GM12864 (cell line): ENCODE data around the gene ATXN2.

Experiments used
- DNase-seq: peaks from one replicate; pipeline ENCODE4 v3.0.0-alpha.2; 2011; ENCODE audit warnings: low read depth
- H3K4me3 ChIP-seq: 2 replicates; pipeline ENCODE4 v1.5.1; 2011; ENCODE audit warnings: mild to moderate bottlenecking, low read depth, low read length, control low read depth
- TF ChIP-seq, protein P1 (sequence below): IDR thresholded peaks from 2 replicates; pipeline ENCODE4 v1.5.1; 2011; ENCODE audit warnings: low read depth, mild to moderate bottlenecking, moderate library complexity, low read length, control low read depth, inconsistent platforms; ENCODE audit errors: missing control alignments

The ATXN2 gene

DNA sequence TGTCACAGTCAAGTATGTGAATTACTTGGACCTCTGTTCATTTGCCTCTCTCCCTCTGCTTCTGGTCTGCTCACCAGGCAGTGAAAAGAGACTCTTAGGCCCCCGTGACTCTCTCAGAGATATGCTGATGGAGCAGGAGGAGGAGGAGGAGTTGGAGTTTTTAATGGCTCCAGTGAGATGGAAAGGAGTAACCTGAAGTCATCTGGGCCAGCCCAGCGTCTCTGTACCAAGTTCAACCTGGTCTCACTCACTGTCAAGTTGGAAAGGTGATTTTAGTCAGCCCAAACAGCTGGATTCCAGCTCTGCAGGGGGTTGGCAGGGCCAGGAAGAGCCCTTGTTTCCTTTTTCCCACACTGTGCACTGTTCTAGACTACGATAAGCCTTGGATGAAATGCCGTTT lies 144.8 kb downstream of the ATXN2 start:
- DNase-seq, result no peak
- TF ChIP-seq, protein P1, sequence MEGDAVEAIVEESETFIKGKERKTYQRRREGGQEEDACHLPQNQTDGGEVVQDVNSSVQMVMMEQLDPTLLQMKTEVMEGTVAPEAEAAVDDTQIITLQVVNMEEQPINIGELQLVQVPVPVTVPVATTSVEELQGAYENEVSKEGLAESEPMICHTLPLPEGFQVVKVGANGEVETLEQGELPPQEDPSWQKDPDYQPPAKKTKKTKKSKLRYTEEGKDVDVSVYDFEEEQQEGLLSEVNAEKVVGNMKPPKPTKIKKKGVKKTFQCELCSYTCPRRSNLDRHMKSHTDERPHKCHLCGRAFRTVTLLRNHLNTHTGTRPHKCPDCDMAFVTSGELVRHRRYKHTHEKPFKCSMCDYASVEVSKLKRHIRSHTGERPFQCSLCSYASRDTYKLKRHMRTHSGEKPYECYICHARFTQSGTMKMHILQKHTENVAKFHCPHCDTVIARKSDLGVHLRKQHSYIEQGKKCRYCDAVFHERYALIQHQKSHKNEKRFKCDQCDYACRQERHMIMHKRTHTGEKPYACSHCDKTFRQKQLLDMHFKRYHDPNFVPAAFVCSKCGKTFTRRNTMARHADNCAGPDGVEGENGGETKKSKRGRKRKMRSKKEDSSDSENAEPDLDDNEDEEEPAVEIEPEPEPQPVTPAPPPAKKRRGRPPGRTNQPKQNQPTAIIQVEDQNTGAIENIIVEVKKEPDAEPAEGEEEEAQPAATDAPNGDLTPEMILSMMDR, result no peak
- H3K4me3 ChIP-seq, result no peak overlapping the region

DNA sequence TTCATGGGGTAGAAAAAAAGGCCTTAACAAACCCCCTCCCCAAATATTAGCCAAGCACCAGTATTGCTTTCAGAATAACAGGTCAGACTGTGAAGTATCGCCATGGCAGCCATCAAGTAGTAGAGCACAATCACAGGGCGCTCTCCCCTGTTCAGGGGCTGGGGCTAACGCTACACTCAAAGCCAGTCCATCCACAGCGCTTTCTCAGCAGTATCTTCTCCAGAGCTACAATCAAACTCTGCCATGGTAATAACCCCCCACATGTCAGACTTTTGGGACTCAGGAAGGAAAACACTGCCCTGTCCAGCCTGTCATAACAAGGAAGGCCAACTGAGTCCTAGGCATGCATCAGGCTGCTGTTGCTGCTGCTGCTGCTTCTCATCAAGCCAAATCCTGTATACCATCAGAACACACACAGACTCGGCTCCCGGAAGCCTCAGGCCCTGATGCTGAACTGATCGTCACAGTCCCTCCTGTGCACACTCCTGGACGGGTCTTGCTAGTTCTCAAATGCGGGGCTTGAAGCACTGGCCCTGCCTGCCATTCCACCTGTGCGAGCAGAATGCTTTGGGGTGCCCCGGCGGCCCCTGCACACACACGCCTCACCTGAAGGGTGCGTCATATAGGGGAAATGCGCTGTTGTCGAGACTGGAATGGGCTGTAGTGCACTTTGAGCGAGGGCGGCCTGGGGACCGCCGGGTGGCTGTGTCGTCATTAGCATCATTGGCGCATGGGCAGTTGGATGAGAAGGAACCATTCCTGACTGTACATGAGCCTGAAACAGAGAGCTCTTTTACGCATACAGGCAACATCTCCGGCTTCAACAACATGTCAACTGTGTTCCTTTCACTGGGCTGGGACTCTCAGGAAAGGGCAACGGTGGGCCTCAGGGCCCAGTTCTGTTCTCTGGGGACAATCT lies 145.8 kb downstream of the ATXN2 start:
- H3K4me3 ChIP-seq, result no peak overlapping the region
- TF ChIP-seq, protein P1, result no peak
- DNase-seq, result no peak

DNA sequence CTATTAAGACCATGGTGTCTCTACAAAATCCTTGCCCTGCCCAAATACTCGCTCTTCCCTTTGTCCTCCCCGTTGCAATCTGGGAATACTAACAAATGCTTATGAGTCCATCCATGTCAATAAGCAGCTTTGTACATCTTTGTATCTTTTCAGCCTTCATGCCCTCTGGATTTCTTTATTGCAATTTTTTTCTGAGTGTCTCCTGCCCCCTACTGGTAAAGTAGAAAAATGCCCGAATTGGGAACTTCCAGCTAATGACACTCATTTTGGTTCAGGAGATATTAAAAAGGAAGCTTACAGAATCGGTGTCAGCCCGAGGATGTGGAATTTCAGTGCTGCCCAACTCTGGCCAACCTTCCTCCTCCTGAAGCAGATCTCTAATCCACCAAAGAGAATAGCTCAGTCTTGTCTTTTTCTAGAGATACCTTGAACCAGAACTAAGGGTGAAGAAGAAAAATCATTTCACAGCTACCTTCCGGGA lies 147.4 kb downstream of the ATXN2 start:
- no peak overlapping the region for H3K4me3 ChIP-seq
- no peak for DNase-seq
- TF ChIP-seq, protein P1, result peak; percentile 70

DNA sequence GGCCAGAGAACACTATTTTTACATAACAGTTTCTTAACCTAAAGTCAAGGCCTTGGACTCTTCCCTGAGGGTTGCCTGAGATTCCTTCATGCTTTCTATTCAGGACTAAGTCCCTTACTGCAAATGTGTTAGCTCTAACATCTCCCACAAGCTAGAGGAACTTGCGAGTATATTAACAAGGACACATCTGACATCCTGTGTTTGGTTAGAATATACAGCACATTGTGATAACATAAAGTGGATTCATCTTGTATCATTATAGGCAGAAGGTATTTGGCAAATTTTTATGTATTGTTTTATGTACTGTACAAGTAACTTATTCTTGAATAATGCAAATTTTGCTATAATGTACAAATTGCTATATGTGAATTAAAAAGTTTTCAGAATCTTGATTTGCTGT lies 147.9 kb downstream of the ATXN2 start:
- no peak overlapping the region for H3K4me3 ChIP-seq
- TF ChIP-seq, protein P1, result no peak
- DNase-seq, result no peak

DNA sequence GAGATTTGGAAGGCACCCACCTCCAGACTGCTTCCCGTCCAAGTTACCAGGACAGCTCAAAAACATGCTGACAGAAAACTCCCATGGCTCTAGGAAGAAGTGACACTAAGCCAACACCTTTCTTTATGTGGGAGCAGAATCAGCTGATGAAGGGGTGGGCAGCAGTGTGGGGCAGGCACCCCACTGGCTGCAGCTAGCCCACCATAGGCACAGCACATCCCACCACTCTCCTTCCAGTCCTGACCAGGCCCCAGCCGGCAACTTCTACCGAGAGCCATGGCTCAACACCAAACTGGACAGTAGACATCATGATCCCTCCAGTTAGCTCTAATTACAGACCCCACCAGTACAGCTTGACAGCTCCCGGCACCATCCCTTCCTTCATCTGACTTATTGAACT lies 148.4 kb downstream of the ATXN2 start:
- H3K4me3 ChIP-seq, result no peak overlapping the region
- DNase-seq, result no peak
- TF ChIP-seq, protein P1, result no peak

DNA sequence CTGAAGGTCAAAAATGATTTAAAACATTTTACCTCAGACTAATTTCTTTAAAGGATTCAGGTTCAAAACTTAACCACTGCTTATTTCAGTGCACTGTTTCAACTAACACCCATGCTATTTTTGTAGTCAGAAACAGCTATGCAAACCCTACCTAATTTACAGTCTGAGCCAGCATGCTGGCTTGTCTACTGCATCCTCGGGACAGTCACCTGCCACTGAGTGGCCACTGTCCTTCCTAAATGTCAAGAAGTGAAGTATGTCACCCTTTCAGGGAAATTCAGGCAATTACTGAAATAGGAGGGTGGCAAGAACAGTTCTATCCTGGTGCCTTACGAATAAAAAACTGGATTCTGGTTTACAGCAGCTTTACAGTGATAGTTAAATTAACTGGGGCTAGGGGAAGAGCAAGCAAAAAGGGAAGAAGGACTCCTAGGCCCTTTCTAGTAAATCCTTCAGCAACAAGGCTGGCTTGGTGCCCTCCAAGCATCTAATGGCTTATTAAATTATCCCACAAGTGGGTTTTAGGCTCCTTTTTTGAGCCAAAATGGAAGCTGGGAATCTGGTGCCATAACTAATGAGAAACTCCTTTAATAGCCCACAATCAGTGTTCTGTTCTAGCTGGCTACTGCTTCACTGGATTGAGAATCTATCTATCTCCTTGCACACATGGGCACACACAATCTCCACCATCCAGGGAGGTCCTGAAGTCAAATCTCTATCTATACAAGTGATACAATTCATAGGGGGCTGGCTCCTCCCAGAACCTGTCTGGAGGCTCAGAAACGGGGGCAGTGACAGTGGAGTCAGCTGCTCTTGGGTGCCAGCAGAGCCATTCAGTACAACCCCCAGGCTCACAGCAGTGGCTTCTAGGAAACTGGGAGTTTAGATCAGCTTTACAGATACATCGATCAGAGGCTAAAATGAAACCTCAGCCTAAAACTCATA lies 150.0 kb downstream of the ATXN2 start:
- H3K4me3 ChIP-seq, result no peak overlapping the region
- TF ChIP-seq, protein P1, result no peak
- no peak for DNase-seq
